Measurements from ENCODE around the gene ITGB7. TPM values are rescaled to one million over a fixed set of nuclear protein-coding genes. Genes with fewer than 3 reads are reported as not detected.

Gene ITGB7
- total RNA-seq, 1 donor from 2014 or later = not detected

- TF ChIP-seq EZH2 (IDR thresholded peaks at IDR 0.05) (no peak), CTCF (IDR thresholded peaks at IDR 0.05) (no peak), EZH2phosphoT487 (IDR thresholded peaks at IDR 0.05) (no peak)
- Histone ChIP-seq H3K9me3 (ENCODE audit: low read depth) (no peaks in the 10 kb centered on the region), H3K4me3 (no peak overlapping the region), H3K27me3 (no peaks in the 10 kb centered on the region), H3F3A (ENCODE audit: low read depth) (peaks cover 18% of the 10 kb centered on the region), H3K4me2 (no peak overlapping the region), H3K27ac (no peak overlapping the region), H3K4me1 (no peaks in the 10 kb centered on the region), H4K20me1 (ENCODE audit: low read depth) (no peaks in the 10 kb centered on the region), H3K36me3 (no peaks in the 10 kb centered on the region), H3K79me2 (ENCODE audit: low read depth) (peaks cover under 1% of the 10 kb centered on the region), H2AFZ (replicated peaks) (no peak overlapping the region), H3K9ac (no peak overlapping the region)
- no peak for DNase-seq (ENCODE audit: low spot score)
- Mint-ChIP-seq H3K36me3 (no peaks in the 10 kb centered on the region), H3K4me3 (no peak overlapping the region), H3K4me1 (peaks cover 25% of the 10 kb centered on the region), H3K9me3 (no peaks in the 10 kb centered on the region), H3K27me3 (ENCODE audit: insufficient read depth, low read depth) (peaks cover 10% of the 10 kb centered on the region), H3K27ac (no peak overlapping the region)
These were observed 3.8 kb upstream of the ITGB7 start for GRCh38 chr12:53210843-53211242.

- Histone ChIP-seq H3K4me1 (no peaks in the 10 kb centered on the region), H3K4me2 (no peak overlapping the region), H4K20me1 (ENCODE audit: low read depth) (no peaks in the 10 kb centered on the region), H3K9ac (no peak overlapping the region), H3K9me3 (ENCODE audit: low read depth) (no peaks in the 10 kb centered on the region), H2AFZ (replicated peaks) (no peak overlapping the region), H3F3A (ENCODE audit: low read depth) (peaks cover 18% of the 10 kb centered on the region), H3K4me3 (no peak overlapping the region), H3K36me3 (no peaks in the 10 kb centered on the region), H3K27me3 (no peaks in the 10 kb centered on the region), H3K79me2 (ENCODE audit: low read depth) (no peaks in the 10 kb centered on the region), H3K27ac (no peak overlapping the region)
- Mint-ChIP-seq H3K27me3 (ENCODE audit: insufficient read depth, low read depth) (peaks cover 6% of the 10 kb centered on the region), H3K9me3 (no peaks in the 10 kb centered on the region), H3K4me3 (no peak overlapping the region), H3K36me3 (no peaks in the 10 kb centered on the region), H3K27ac (no peak overlapping the region), H3K4me1 (peaks cover 19% of the 10 kb centered on the region)
- TF ChIP-seq EZH2phosphoT487 (IDR thresholded peaks at IDR 0.05) (no peak), CTCF (IDR thresholded peaks at IDR 0.05) (no peak), EZH2 (IDR thresholded peaks at IDR 0.05) (no peak)
- DNase-seq (ENCODE audit: low spot score) = no peak
These were observed 1.9 kb upstream of the ITGB7 start for GRCh38 chr12:53208877-53209463.

- Histone ChIP-seq H3K4me3 (no peak overlapping the region), H4K20me1 (ENCODE audit: low read depth) (no peaks in the 10 kb centered on the region), H3K79me2 (ENCODE audit: low read depth) (no peaks in the 10 kb centered on the region), H3F3A (ENCODE audit: low read depth) (peaks cover 18% of the 10 kb centered on the region), H3K27me3 (no peaks in the 10 kb centered on the region), H3K9me3 (ENCODE audit: low read depth) (no peaks in the 10 kb centered on the region), H2AFZ (replicated peaks) (no peak overlapping the region), H3K4me2 (no peak overlapping the region), H3K9ac (no peak overlapping the region), H3K4me1 (no peaks in the 10 kb centered on the region), H3K36me3 (no peaks in the 10 kb centered on the region), H3K27ac (no peak overlapping the region)
- Mint-ChIP-seq H3K4me3 (no peak overlapping the region), H3K9me3 (no peaks in the 10 kb centered on the region), H3K36me3 (no peaks in the 10 kb centered on the region), H3K27ac (peak overlapping the region; percentile 8), H3K27me3 (ENCODE audit: insufficient read depth, low read depth) (peaks cover 6% of the 10 kb centered on the region), H3K4me1 (peaks cover 15% of the 10 kb centered on the region)
- no peak for TF ChIP-seq CTCF (IDR thresholded peaks at IDR 0.05)
- no peak for DNase-seq (ENCODE audit: low spot score)
These were observed 1.4 kb upstream of the ITGB7 start for GRCh38 chr12:53208435-53208834.
